Epithelial cell of proximal tubule (primary cell): Measurements from ENCODE around the gene NUDC. TPM values are rescaled to one million over a fixed set of nuclear protein-coding genes. Genes with fewer than 3 reads are reported as not detected.
A peak's percentile ranks its signal among the peaks of the same experiment; 100 is the strongest.

Experiments
- DNase-seq: peaks from one replicate; pipeline ENCODE4 v3.0.0-alpha.2; 2011; ENCODE audit warnings: low read depth
- H3K4me3 ChIP-seq: 2 replicates; pipeline ENCODE4 v1.5.1; 2011; ENCODE audit warnings: low read depth, mild to moderate bottlenecking, low read length
- CTCF ChIP-seq: conservative IDR thresholded peaks from 2 replicates; pipeline ENCODE4 v1.5.1; 2012; ENCODE audit warnings: low read depth, mild to moderate bottlenecking, low read length
- total RNA-seq: library from RNA; depleted of rRNA; stranded (reverse); fragments of >200 nt; gene quantifications from 2 replicates; pipeline ENCODE4 v1.2.3, GENCODE V29; 2015

Gene NUDC
- total RNA-seq, 1 donor from 2014 or later = 139 TPM

- no peak for DNase-seq
- peak; percentile 24 for TF ChIP-seq CTCF
- peak within 1 kb of the TSS; percentile 68 for H3K4me3 ChIP-seq
These were observed 38.4 kb downstream of the NUDC start, which contains the start of gene KDF1 for GRCh38 chr1:26959722-26960624. Gene KDF1, minus strand, starts transcription at chr1:26960468. Its CDS starts 8,088 bp downstream, at chr1:26952380.

- no peak for TF ChIP-seq CTCF
- H3K4me3 ChIP-seq = peak overlapping the region; percentile 68
- no peak for DNase-seq
These were observed 39.1 kb downstream of the NUDC start for GRCh38 chr1:26960625-26960966.

- DNase-seq = peak; percentile 22
- TF ChIP-seq CTCF = no peak
These were observed 40.3 kb downstream of the NUDC start for GRCh38 chr1:26961826-26962225.

GRCh38 chr1:26965213-26965612 is 43.7 kb downstream of the NUDC start:
- TF ChIP-seq CTCF = no peak
- H3K4me3 ChIP-seq = no peak overlapping the region
- DNase-seq = no peak

More at GRCh38 chr1:26961826-26962225, 40.3 kb downstream of the NUDC start:
- H3K4me3 ChIP-seq = no peak overlapping the region

GRCh38 chr1:26965628-26966027 is 44.1 kb downstream of the NUDC start:
- no peak for TF ChIP-seq CTCF
- DNase-seq = no peak
- H3K4me3 ChIP-seq = no peak overlapping the region

- TF ChIP-seq CTCF = no peak
- no peak for DNase-seq
- H3K4me3 ChIP-seq = no peak overlapping the region
These were observed 49.3 kb downstream of the NUDC start for GRCh38 chr1:26970810-26971209.

- H3K4me3 ChIP-seq = no peak overlapping the region
- TF ChIP-seq CTCF = no peak
- DNase-seq = no peak
These were observed 50.0 kb downstream of the NUDC start for GRCh38 chr1:26971590-26971989.
